Rectal smooth muscle tissue (tissue), 1 donor: ENCODE measurements around the gene KRT14.
"Not testable (repeated sequence)": the region's sequence is repeated elsewhere in the genome, so short reads cannot be mapped to it uniquely, and the experiment has no call there.

ENCODE experiments used
- H3K27ac ChIP-seq: one replicate; pipeline ENCODE4 v1.7.0; 2013; ENCODE audit warnings: low read depth, low read length, inconsistent platforms
- H3K27me3 ChIP-seq: one replicate; pipeline ENCODE4 v1.7.0; 2013; ENCODE audit warnings: low read length; ENCODE audit not compliant: control insufficient read depth, insufficient read depth
- H3K36me3 ChIP-seq: one replicate; pipeline ENCODE4 v1.7.0; 2013; ENCODE audit warnings: low read length; ENCODE audit not compliant: control insufficient read depth, insufficient read depth
- H3K4me1 ChIP-seq: one replicate; pipeline ENCODE4 v1.7.0; 2013; ENCODE audit warnings: low read length; ENCODE audit not compliant: control insufficient read depth, insufficient read depth
- H3K4me3 ChIP-seq: one replicate; pipeline ENCODE4 v1.7.0; 2013; ENCODE audit warnings: low read length
- H3K9ac ChIP-seq: one replicate; pipeline ENCODE4 v1.7.0; 2013; ENCODE audit warnings: low read length

KRT14 gene

GRCh38 chr17:41610965-41611640 lies 24.4 kb upstream of the KRT14 start:
- no peak overlapping the region for H3K4me3 ChIP-seq
- H3K4me1 ChIP-seq, result no peaks in the 10 kb centered on the region
- no peak overlapping the region for H3K9ac ChIP-seq
- H3K36me3 ChIP-seq, result no peaks in the 10 kb centered on the region
- no peak overlapping the region for H3K27ac ChIP-seq
- no peaks in the 10 kb centered on the region for H3K27me3 ChIP-seq

DNA sequence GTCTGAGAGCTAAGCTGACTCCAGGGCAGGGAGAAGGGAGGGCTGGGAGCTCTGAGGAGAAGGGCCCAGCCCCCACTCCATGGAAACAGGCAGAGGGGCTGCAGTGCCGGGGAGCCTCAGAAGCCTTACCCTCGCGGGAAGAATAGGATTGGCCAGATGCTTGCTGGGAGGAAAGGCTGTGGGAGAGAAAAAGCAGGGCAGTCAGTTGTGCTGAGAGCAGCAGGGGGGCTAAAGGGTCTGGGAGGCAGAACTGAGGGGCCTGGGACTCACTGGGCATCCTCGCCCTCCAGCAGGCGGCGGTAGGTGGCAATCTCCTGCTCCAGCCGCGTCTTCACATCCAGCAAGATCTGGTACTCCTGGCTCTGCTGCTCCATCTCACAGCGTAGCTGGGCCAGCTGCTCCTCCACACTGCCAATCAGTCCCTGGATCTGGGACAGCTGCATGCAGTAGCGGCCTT lies 23.4 kb upstream of the KRT14 start:
- H3K4me3 ChIP-seq, H3K4me1 ChIP-seq, H3K36me3 ChIP-seq, H3K27me3 ChIP-seq, H3K9ac ChIP-seq, H3K27ac ChIP-seq: not testable (repeated sequence)

GRCh38 chr17:41606930-41607329 lies 20.2 kb upstream of the KRT14 start:
- not testable (repeated sequence) for H3K9ac ChIP-seq, H3K36me3 ChIP-seq, H3K4me1 ChIP-seq, H3K27ac ChIP-seq, H3K27me3 ChIP-seq, H3K4me3 ChIP-seq

DNA sequence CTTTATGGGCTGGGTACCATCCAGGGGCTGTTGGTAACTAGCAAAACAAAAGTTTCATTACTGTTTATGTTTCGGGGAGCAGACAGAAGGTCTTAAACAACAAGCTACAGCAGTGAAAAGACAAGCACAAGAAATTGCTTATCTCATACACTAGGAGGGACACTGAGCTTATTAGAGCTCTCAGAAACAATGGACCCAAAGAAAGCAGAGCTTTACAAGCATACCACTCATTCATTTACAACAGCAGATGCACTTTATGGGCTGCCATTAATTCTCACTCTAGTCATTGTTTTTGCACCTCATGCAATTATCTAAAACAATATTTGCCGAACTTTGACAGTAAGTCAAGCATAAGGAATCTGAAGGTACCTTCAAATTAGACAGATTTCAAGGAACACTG lies 15.8 kb upstream of the KRT14 start:
- no peak overlapping the region for H3K4me3 ChIP-seq
- H3K4me1 ChIP-seq, result no peaks in the 10 kb centered on the region
- H3K9ac ChIP-seq, result no peak overlapping the region
- H3K27ac ChIP-seq, result no peak overlapping the region
- no peaks in the 10 kb centered on the region for H3K36me3 ChIP-seq
- H3K27me3 ChIP-seq, result no peaks in the 10 kb centered on the region

GRCh38 chr17:41600318-41600717 lies 13.6 kb upstream of the KRT14 start:
- Histone ChIP-seq H3K4me3 (no peak overlapping the region), H3K9ac (no peak overlapping the region), H3K27me3 (peaks cover 1% of the 10 kb centered on the region), H3K27ac (no peak overlapping the region), H3K4me1 (no peaks in the 10 kb centered on the region), H3K36me3 (no peaks in the 10 kb centered on the region)

DNA sequence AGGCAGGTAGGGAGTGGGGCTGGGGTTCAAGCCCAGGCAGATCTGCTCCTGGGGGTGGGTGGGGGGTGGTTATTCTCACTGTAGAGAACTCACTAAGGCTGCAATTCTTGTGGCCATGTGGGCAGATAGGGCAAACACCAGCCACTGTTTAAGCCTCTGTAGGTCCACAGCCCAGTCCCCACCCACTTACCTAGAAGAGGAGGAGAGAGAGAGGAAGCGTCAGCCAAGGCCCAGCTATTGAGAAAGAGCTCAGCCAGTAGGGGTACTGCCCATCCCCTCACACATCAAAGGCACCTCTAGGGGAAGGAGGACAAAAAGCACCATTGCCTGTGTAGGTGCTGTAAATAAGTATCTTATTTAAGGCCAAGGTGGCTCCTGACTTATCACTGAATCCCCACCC lies 13.0 kb upstream of the KRT14 start:
- H3K9ac ChIP-seq, result no peak overlapping the region
- H3K27ac ChIP-seq, result no peak overlapping the region
- H3K27me3 ChIP-seq, result peaks cover 2% of the 10 kb centered on the region

DNA sequence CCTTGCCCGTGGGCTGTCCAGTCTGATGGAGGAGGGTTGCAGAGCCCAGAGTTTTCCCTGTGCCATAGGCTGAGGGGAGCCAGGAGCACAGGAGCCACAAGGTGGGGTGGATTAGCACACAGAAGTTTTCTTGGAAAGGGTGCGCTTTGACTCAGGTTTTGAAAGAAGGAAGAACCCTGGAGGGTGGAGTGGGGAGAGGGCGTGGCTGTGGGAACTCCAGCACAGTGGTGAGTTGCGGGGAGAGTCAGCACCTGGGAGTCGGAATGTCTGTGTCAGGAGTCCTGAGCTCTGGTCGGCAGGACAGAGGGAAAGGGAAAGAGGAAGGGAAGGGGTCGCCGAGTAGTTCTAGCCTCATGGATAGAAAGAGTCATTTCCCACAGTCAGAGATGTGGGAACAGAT lies 8.9 kb upstream of the KRT14 start:
- Histone ChIP-seq H3K36me3 (no peaks in the 10 kb centered on the region), H3K4me1 (no peaks in the 10 kb centered on the region), H3K4me3 (no peak overlapping the region), H3K27ac (no peak overlapping the region), H3K27me3 (peaks cover 2% of the 10 kb centered on the region), H3K9ac (no peak overlapping the region)

More for the DNA sequence above, 13.0 kb upstream of the KRT14 start:
- no peaks in the 10 kb centered on the region for H3K36me3 ChIP-seq
- no peaks in the 10 kb centered on the region for H3K4me1 ChIP-seq
- no peak overlapping the region for H3K4me3 ChIP-seq

- Histone ChIP-seq H3K4me3 (no peak overlapping the region), H3K36me3 (no peaks in the 10 kb centered on the region), H3K9ac (no peak overlapping the region), H3K4me1 (no peaks in the 10 kb centered on the region), H3K27ac (no peak overlapping the region), H3K27me3 (peaks cover 2% of the 10 kb centered on the region)
Measured at GRCh38 chr17:41594363-41594915, 7.7 kb upstream of the KRT14 start.

- Histone ChIP-seq H3K27ac (no peak overlapping the region), H3K27me3 (peaks cover 2% of the 10 kb centered on the region), H3K36me3 (no peaks in the 10 kb centered on the region), H3K9ac (no peak overlapping the region), H3K4me3 (no peak overlapping the region), H3K4me1 (no peaks in the 10 kb centered on the region)
Measured at GRCh38 chr17:41593306-41593981, 6.7 kb upstream of the KRT14 start.

DNA sequence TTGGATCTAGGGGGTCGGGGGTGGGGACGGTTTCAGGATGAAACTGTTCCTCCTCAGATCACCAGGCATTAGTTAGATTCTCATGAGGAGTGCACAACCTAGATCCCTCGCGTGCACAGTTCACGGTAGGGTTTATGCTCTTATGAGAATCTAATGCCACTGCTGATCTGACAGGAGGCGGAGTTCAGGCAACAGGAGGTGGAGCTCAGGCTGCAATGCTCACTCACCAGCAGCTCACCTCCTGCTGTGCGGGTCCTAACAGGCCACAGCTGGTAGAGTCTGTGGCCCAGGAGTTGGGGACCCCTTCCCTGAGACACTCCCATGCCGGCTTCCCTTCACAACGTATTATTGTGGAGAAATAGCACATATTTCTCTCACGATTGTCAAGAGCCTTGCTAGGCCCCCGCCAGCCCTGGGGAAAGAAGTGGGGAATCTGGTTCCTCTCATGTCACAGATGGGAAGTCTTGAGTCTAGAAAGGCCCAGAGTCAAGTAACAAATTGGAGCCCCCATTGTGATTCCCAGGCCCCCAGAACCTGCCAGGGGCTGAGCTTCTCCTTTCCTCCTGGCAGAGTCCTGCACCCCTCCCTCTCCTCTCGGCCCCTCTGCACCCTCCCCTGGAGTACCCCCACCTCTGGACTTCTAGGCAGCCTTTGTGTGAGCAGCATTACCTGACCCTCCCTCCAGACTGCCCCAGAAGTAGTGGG lies 6.1 kb upstream of the KRT14 start:
- no peak overlapping the region for H3K9ac ChIP-seq
- H3K36me3 ChIP-seq, result no peaks in the 10 kb centered on the region
- no peak overlapping the region for H3K4me3 ChIP-seq
- H3K27ac ChIP-seq, result no peak overlapping the region
- peaks cover 2% of the 10 kb centered on the region for H3K27me3 ChIP-seq
- H3K4me1 ChIP-seq, result no peaks in the 10 kb centered on the region

GRCh38 chr17:41589301-41589700 lies 2.6 kb upstream of the KRT14 start:
- H3K36me3 ChIP-seq, result no peaks in the 10 kb centered on the region
- no peak overlapping the region for H3K27ac ChIP-seq
- no peaks in the 10 kb centered on the region for H3K27me3 ChIP-seq
- no peak overlapping the region for H3K9ac ChIP-seq
- H3K4me1 ChIP-seq, result no peaks in the 10 kb centered on the region
- no peak overlapping the region for H3K4me3 ChIP-seq

- Histone ChIP-seq H3K4me1 (no peaks in the 10 kb centered on the region), H3K9ac (no peak overlapping the region), H3K4me3 (no peak overlapping the region), H3K27me3 (no peaks in the 10 kb centered on the region), H3K36me3 (no peaks in the 10 kb centered on the region), H3K27ac (no peak overlapping the region)
Measured at GRCh38 chr17:41588126-41588810, 1.6 kb upstream of the KRT14 start.
